WTC11 (cell line): Measurements from ENCODE around the gene COPS4. TPM values are rescaled to one million over a fixed set of nuclear protein-coding genes. Genes with fewer than 3 reads are reported as not detected.
A peak's percentile ranks its signal among the peaks of the same experiment; 100 is the strongest.
"Not testable (repeated sequence)": the region's sequence is repeated elsewhere in the genome, so short reads cannot be mapped to it uniquely, and the experiment has no call there.

Source experiments
- ATAC-seq: fragments of 200-7000 bp; cut with Tn5 transposase; 2 replicates; pipeline ENCODE4 v1.10.0; 2021; ENCODE audit warnings: mild to moderate bottlenecking, moderate library complexity
- CTCF ChIA-PET: fragments of 300-600 bp; sonication (Branson Sonifier 250); formaldehyde crosslinking; loops from one replicate; lab custom pipeline; 2021; ENCODE audit warnings: antibody characterized with exemption; lab: Charles Lee
- POLR2A ChIA-PET: fragments of 350-600 bp; sonication (Branson Sonifier 250); formaldehyde crosslinking; loops from one replicate; lab custom pipeline; 2021; ENCODE audit warnings: antibody characterized with exemption; lab: Charles Lee
- DNase-seq: peaks from one replicate; pipeline ENCODE4 v3.0.0; 2021; ENCODE audit warnings: low spot score
- H3K27ac Mint-ChIP-seq: 2 replicates; pipeline ENCODE4 v1.8.0; 2021; ENCODE audit warnings: mixed read lengths
- H3K27me3 Mint-ChIP-seq: 2 replicates; pipeline ENCODE4 v1.8.0; 2021; ENCODE audit warnings: low read depth, mild to moderate bottlenecking, moderate library complexity, mixed read lengths
- H3K36me3 Mint-ChIP-seq: 2 replicates; pipeline ENCODE4 v1.8.0; 2021; ENCODE audit warnings: mixed read lengths
- H3K4me1 Mint-ChIP-seq: 2 replicates; pipeline ENCODE4 v1.8.0; 2022; ENCODE audit warnings: mixed read lengths
- H3K4me3 Mint-ChIP-seq: 2 replicates; pipeline ENCODE4 v1.8.0; 2021; ENCODE audit warnings: mild to moderate bottlenecking, moderate library complexity, mixed read lengths
- H3K9me3 Mint-ChIP-seq: 2 replicates; pipeline ENCODE4 v1.8.0; 2021; ENCODE audit warnings: mixed read lengths
- ATF2 ChIP-seq: sonication (generic); formaldehyde crosslinking; IDR thresholded peaks from 2 replicates; pipeline ENCODE4 v1.8.1; 2022; ENCODE audit warnings: low read depth, missing genetic modification reagents, borderline replicate concordance
- CDX4 ChIP-seq: fragments of 250-450 bp; sonication (Bioruptor Pico); IDR thresholded peaks from 2 replicates; pipeline ENCODE4 v1.9.0; 2021; ENCODE audit warnings: moderate library complexity, mild to moderate bottlenecking, inconsistent platforms, borderline replicate concordance
- CREM ChIP-seq: sonication (generic); formaldehyde crosslinking; IDR thresholded peaks from 2 replicates; pipeline ENCODE4 v1.8.1; 2022; ENCODE audit warnings: mild to moderate bottlenecking, missing genetic modification reagents, moderate library complexity
- ELF4 ChIP-seq: sonication (generic); formaldehyde crosslinking; IDR thresholded peaks from 2 replicates; pipeline ENCODE4 v1.8.1; 2022; ENCODE audit warnings: low read depth, mild to moderate bottlenecking, moderate library complexity, missing genetic modification reagents
- EMX1 ChIP-seq: fragments of 250-450 bp; sonication (Bioruptor Pico); IDR thresholded peaks from 2 replicates; pipeline ENCODE4 v1.8.0; 2021; ENCODE audit warnings: mild to moderate bottlenecking
- ESRRA ChIP-seq: sonication (generic); formaldehyde crosslinking; IDR thresholded peaks from 2 replicates; pipeline ENCODE4 v1.8.1; 2022; ENCODE audit warnings: mild to moderate bottlenecking, missing genetic modification reagents, borderline replicate concordance
- ETV6 ChIP-seq: sonication (generic); formaldehyde crosslinking; IDR thresholded peaks from 2 replicates; pipeline ENCODE4 v1.8.1; 2022; ENCODE audit warnings: mild to moderate bottlenecking, missing genetic modification reagents
- GRHL2 ChIP-seq: fragments of 250-450 bp; sonication (Bioruptor Pico); IDR thresholded peaks from 2 replicates; pipeline ENCODE4 v1.8.0; 2022; ENCODE audit warnings: mild to moderate bottlenecking, moderate library complexity; ENCODE audit not compliant: insufficient replicate concordance, severe bottlenecking
- IRF1 ChIP-seq: sonication (generic); formaldehyde crosslinking; IDR thresholded peaks from 2 replicates; pipeline ENCODE4 v1.8.0; 2023; ENCODE audit warnings: missing genetic modification reagents
- MXD4 ChIP-seq: fragments of 250-450 bp; sonication (Bioruptor Pico); IDR thresholded peaks from 2 replicates; pipeline ENCODE4 v1.8.0; 2021; ENCODE audit warnings: mild to moderate bottlenecking, moderate library complexity, borderline replicate concordance
- NFE2L1 ChIP-seq: sonication (generic); formaldehyde crosslinking; IDR thresholded peaks from 2 replicates; pipeline ENCODE4 v1.8.1; 2023; ENCODE audit warnings: missing genetic modification reagents
- OVOL2 ChIP-seq: fragments of 250-450 bp; sonication (Bioruptor Pico); IDR thresholded peaks from 2 replicates; pipeline ENCODE4 v1.9.0; 2021; ENCODE audit warnings: mild to moderate bottlenecking, borderline replicate concordance
- RELA ChIP-seq: sonication (generic); formaldehyde crosslinking; IDR thresholded peaks from 2 replicates; pipeline ENCODE4 v1.8.1; 2022; ENCODE audit warnings: missing genetic modification reagents, mild to moderate bottlenecking, borderline replicate concordance
- RORB ChIP-seq: fragments of 250-450 bp; sonication (Bioruptor Pico); IDR thresholded peaks from 2 replicates; pipeline ENCODE4 v1.9.0; 2021; ENCODE audit warnings: mild to moderate bottlenecking
- SOX15 ChIP-seq: fragments of 250-450 bp; sonication (Bioruptor Pico); IDR thresholded peaks from 2 replicates; pipeline ENCODE4 v1.9.0; 2021; ENCODE audit warnings: mild to moderate bottlenecking
- SP1 ChIP-seq: sonication (generic); formaldehyde crosslinking; conservative IDR thresholded peaks from 2 replicates; pipeline ENCODE4 v1.8.1; 2022; ENCODE audit warnings: missing genetic modification reagents
- TEAD4 ChIP-seq: sonication (generic); formaldehyde crosslinking; IDR thresholded peaks from 2 replicates; pipeline ENCODE4 v1.8.0; 2022; ENCODE audit warnings: mild to moderate bottlenecking, missing genetic modification reagents
- USF1 ChIP-seq: sonication (generic); formaldehyde crosslinking; IDR thresholded peaks from 2 replicates; pipeline ENCODE4 v1.8.0; 2022; ENCODE audit warnings: mild to moderate bottlenecking, missing genetic modification reagents
- ZNF121 ChIP-seq: sonication (generic); formaldehyde crosslinking; IDR thresholded peaks from 2 replicates; pipeline ENCODE4 v1.8.0; 2023; ENCODE audit warnings: missing genetic modification reagents
- total RNA-seq: library from RNA; stranded (reverse); gene quantifications from 3 replicates; pipeline ENCODE4 v1.2.3, GENCODE V29; 2021

The COPS4 gene
- total RNA-seq, 1 experiment from 2014 or later: 30.9 TPM

- CTCF ChIA-PET, H3K9me3 Mint-ChIP-seq, DNase-seq, H3K27ac Mint-ChIP-seq, H3K4me3 Mint-ChIP-seq, H3K36me3 Mint-ChIP-seq, ATAC-seq, POLR2A ChIA-PET, H3K4me1 Mint-ChIP-seq, H3K27me3 Mint-ChIP-seq: not testable (repeated sequence)
- TF ChIP-seq ZNF121: 0 out of 2 replicates have a peak, but pooled peaks have one; percentile 17
Observed at GRCh38 chr4:83003044-83003791, 31.8 kb upstream of the COPS4 start.

- POLR2A ChIA-PET: interaction anchor here (1.0 kb wide), 1 partner anchor 8 kb away, joined by 3 read pairs; no protein-coding TSS in a partner anchor
Observed at GRCh38 chr4:83009529-83009928, 25.5 kb upstream of the COPS4 start.

GRCh38 chr4:83010111-83010521 is 24.9 kb upstream of the COPS4 start:
- peak overlapping the region; percentile 67 for H3K27ac Mint-ChIP-seq
- ChIA-PET CTCF (interaction anchor here (1.2 kb wide), 1 partner anchor 1473 kb away, joined by 5 read pairs; no protein-coding TSS in a partner anchor), POLR2A (interaction anchor here (0.7 to 1.0 kb wide), 2 partner anchors 9 to 25 kb away, joined by 3 to 4 read pairs; partner anchors contain the start of gene COPS4)
- peaks cover 34% of the 10 kb centered on the region for H3K4me1 Mint-ChIP-seq
- DNase-seq (no peak), ATAC-seq (peak; percentile 11)
- peak overlapping the region; percentile 92 for H3K4me3 Mint-ChIP-seq
- no peak for TF ChIP-seq OVOL2
- no peak for TF ChIP-seq SP1 (CRISPR knock-in tag)
- no peak for TF ChIP-seq ELF4 (CRISPR knock-in tag)
- no peak for TF ChIP-seq SOX15 (CRISPR knock-in tag)
- TF ChIP-seq ETV6 (CRISPR knock-in tag): no peak
- TF ChIP-seq ESRRA (CRISPR knock-in tag): no peak
- TF ChIP-seq RORB (CRISPR knock-in tag): no peak
- no peak for TF ChIP-seq NFE2L1
- no peak for TF ChIP-seq RELA (CRISPR knock-in tag)
- TF ChIP-seq ATF2: no peak
- H3K36me3 Mint-ChIP-seq: no peaks in the 10 kb centered on the region
- peaks cover 13% of the 10 kb centered on the region for H3K27me3 Mint-ChIP-seq
- H3K9me3 Mint-ChIP-seq: no peaks in the 10 kb centered on the region

More at GRCh38 chr4:83009529-83009928, 25.5 kb upstream of the COPS4 start:
- Mint-ChIP-seq H3K27me3 (peaks cover 13% of the 10 kb centered on the region), H3K9me3 (no peaks in the 10 kb centered on the region), H3K4me1 (peaks cover 34% of the 10 kb centered on the region), H3K36me3 (no peaks in the 10 kb centered on the region), H3K27ac (peak overlapping the region; percentile 20; the same call in 1 of the 2 replicates), H3K4me3 (peak overlapping the region; percentile 92)
- TF ChIP-seq MXD4 (CRISPR knock-in tag): no peak
- no peak for TF ChIP-seq EMX1 (CRISPR knock-in tag)
- TF ChIP-seq CDX4: no peak
- no peak for TF ChIP-seq RELA (CRISPR knock-in tag)
- TF ChIP-seq GRHL2 (CRISPR knock-in tag): no peak
- no peak for TF ChIP-seq IRF1
- no peak for TF ChIP-seq CREM (CRISPR knock-in tag)
- no peak for TF ChIP-seq TEAD4
- TF ChIP-seq USF1: no peak
- ATAC-seq: no peak
- DNase-seq: no peak
- CTCF ChIA-PET: no interaction called here
